Stimulated activated CD4-positive, alpha-beta T cell treated with anti-CD3 and anti-CD28 coated beads, Interleukin-2, amount 100 ng/mL, for 48 hours (primary cell): Measurements from ENCODE around the gene SYTL5.

Experiments used
- DNase-seq, 2 donors: peaks; one replicate each; pipeline ENCODE4 v3.0.0-alpha.2; 2020

Gene SYTL5

GRCh38 chrX:38036466-38036865, 30.1 kb downstream of the SYTL5 start:
- no peak for DNase-seq

GRCh38 chrX:38038501-38038900, 32.1 kb downstream of the SYTL5 start:
- no peak for DNase-seq

GRCh38 chrX:38041237-38041636, 34.9 kb downstream of the SYTL5 start:
- no peak for DNase-seq

- DNase-seq = no peak
Observed at GRCh38 chrX:38044701-38045100, 38.3 kb downstream of the SYTL5 start.

GRCh38 chrX:38045538-38046096, 39.3 kb downstream of the SYTL5 start:
- DNase-seq = no peak

GRCh38 chrX:38048886-38049285, 42.5 kb downstream of the SYTL5 start:
- DNase-seq = no peak

GRCh38 chrX:38050806-38051205, 44.5 kb downstream of the SYTL5 start:
- DNase-seq = no peak

- DNase-seq = no peak
Observed at GRCh38 chrX:38052096-38052495, 45.7 kb downstream of the SYTL5 start.

GRCh38 chrX:38055170-38055847, 49.0 kb downstream of the SYTL5 start:
- DNase-seq = no peak

GRCh38 chrX:38060331-38060878, 54.1 kb downstream of the SYTL5 start:
- DNase-seq = no peak

- no peak for DNase-seq
Observed at GRCh38 chrX:38061335-38061734, 55.0 kb downstream of the SYTL5 start.

- no peak for DNase-seq
Observed at GRCh38 chrX:38066934-38067333, 60.6 kb downstream of the SYTL5 start.

- no peak for DNase-seq
Observed at GRCh38 chrX:38069273-38069672, 62.9 kb downstream of the SYTL5 start.

GRCh38 chrX:38069991-38070390, 63.6 kb downstream of the SYTL5 start:
- no peak for DNase-seq

- DNase-seq = no peak
Observed at GRCh38 chrX:38079463-38079862, 73.1 kb downstream of the SYTL5 start.

- no peak for DNase-seq
Observed at GRCh38 chrX:38080808-38081207, 74.5 kb downstream of the SYTL5 start.

- DNase-seq = no peak
Observed at GRCh38 chrX:38081909-38082308, 75.6 kb downstream of the SYTL5 start.

- no peak for DNase-seq
Observed at GRCh38 chrX:38082309-38082708, 76.0 kb downstream of the SYTL5 start.

GRCh38 chrX:38085813-38086212, 79.5 kb downstream of the SYTL5 start:
- DNase-seq = no peak

GRCh38 chrX:38086451-38087215, 80.3 kb downstream of the SYTL5 start:
- no peak for DNase-seq

- DNase-seq = no peak
Observed at GRCh38 chrX:38087594-38087993, 81.2 kb downstream of the SYTL5 start.

GRCh38 chrX:38089173-38089982, 83.0 kb downstream of the SYTL5 start:
- no peak for DNase-seq

- no peak for DNase-seq
Observed at GRCh38 chrX:38095971-38096529, 89.7 kb downstream of the SYTL5 start.
